Activated naive CD8-positive, alpha-beta T cell (primary cell): ENCODE results near the gene SLC13A2.
"Not testable (repeated sequence)": the region's sequence is repeated elsewhere in the genome, so short reads cannot be mapped to it uniquely, and the experiment has no call there.

Source experiments
- H3K27ac Mint-ChIP-seq: one replicate; pipeline ENCODE4 v1.8.0; 2021; ENCODE audit warnings: mixed read lengths
- H3K27me3 Mint-ChIP-seq: one replicate; pipeline ENCODE4 v1.8.0; 2021; ENCODE audit warnings: mixed read lengths
- H3K36me3 Mint-ChIP-seq: one replicate; pipeline ENCODE4 v1.8.0; 2021; ENCODE audit warnings: mixed read lengths
- H3K4me1 Mint-ChIP-seq: one replicate; pipeline ENCODE4 v1.8.0; 2021; ENCODE audit warnings: low read depth, mixed read lengths
- H3K4me3 Mint-ChIP-seq: one replicate; pipeline ENCODE4 v1.8.0; 2021; ENCODE audit warnings: mild to moderate bottlenecking, mixed read lengths
- H3K9me3 Mint-ChIP-seq: one replicate; pipeline ENCODE4 v1.8.0; 2021; ENCODE audit warnings: low read depth, mixed read lengths

The SLC13A2 gene

DNA sequence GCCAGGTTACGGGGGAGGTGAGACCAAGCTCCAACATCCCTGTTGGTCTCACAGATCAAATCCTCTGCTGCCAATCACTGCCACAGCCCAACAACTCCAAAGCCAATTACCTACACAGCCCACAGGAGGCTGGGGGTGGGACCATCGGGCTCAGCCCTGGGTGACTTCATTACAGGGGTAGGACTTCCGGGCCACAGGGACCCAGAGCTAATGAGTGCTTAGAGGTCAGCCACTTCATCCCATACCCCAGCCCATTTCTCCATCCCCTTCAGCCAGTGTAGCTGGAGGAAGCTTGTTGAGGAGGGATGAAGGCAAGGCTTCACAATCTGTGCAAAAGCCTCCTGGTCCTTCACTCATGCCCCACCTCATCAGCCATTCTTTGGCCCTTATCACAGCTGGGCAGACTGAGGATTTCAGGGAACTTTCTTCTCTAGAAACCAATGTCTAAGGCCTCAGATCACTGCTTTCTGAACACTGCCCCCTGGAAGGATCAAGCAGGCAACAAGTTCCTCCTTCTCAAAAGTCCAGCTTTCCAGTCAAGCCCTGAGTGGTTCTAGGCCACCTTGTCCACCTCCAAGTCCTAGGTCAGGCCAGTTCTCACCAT is 38.5 kb downstream of the SLC13A2 start:
- Mint-ChIP-seq H3K27ac (no peak overlapping the region), H3K4me1 (no peaks in the 10 kb centered on the region), H3K27me3 (peaks cover 10% of the 10 kb centered on the region), H3K9me3 (no peaks in the 10 kb centered on the region), H3K36me3 (no peaks in the 10 kb centered on the region), H3K4me3 (no peak overlapping the region)

- H3K36me3 Mint-ChIP-seq, result no peaks in the 10 kb centered on the region
- H3K27ac Mint-ChIP-seq, result no peak overlapping the region
- no peak overlapping the region for H3K4me3 Mint-ChIP-seq
- no peaks in the 10 kb centered on the region for H3K9me3 Mint-ChIP-seq
- peaks cover 7% of the 10 kb centered on the region for H3K27me3 Mint-ChIP-seq
- H3K4me1 Mint-ChIP-seq, result no peaks in the 10 kb centered on the region
Measured at GRCh38 chr17:28513476-28513875, 40.0 kb downstream of the SLC13A2 start.

DNA sequence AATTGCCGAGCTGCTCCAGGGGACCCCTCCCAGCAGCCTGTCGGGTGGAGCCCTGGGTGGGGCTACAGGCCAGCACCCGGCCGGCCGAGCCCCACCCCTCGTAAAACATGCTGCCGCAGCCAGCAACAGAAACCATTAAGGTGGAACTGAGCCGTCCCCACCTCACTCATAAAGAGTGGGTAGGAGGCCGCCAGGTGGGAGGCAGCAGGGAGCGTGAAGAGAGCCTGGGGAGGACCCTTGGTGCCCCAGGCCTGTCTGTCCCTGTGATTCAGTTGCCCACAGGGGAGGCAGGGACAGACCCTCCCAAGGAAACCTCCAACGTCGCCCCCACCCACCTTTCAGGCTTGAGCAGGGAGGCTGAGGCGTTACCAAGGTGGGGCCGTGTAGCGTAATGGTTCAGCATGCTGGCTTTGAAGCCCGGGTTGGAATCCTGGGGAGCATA is 41.1 kb downstream of the SLC13A2 start:
- Mint-ChIP-seq H3K27ac (no peak overlapping the region), H3K27me3 (peaks cover 7% of the 10 kb centered on the region), H3K9me3 (no peaks in the 10 kb centered on the region), H3K36me3 (no peaks in the 10 kb centered on the region), H3K4me3 (no peak overlapping the region), H3K4me1 (no peaks in the 10 kb centered on the region)

- Mint-ChIP-seq H3K27ac (no peak overlapping the region), H3K4me1 (no peaks in the 10 kb centered on the region), H3K4me3 (no peak overlapping the region), H3K27me3 (peaks cover 2% of the 10 kb centered on the region), H3K36me3 (no peaks in the 10 kb centered on the region), H3K9me3 (no peaks in the 10 kb centered on the region)
Measured at GRCh38 chr17:28515518-28515917, 42.1 kb downstream of the SLC13A2 start.

DNA sequence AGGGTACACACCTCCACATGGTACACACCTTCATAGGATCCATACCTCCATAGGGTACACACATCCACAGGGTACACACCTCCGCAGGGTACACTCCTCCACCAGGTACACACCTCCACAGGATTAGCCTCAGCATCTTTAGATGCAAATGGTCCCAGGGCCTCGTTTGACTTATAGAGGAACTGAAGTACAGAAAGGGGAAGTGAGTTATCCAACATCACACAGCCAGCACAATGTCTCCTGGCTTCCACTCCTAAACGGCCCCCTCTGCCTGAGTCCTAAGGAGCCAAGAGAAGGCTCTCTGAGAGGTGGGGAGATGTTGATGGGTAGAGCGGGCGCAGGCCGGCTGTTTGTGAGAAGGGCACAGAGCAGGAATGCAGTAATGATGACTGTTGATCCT is 44.7 kb downstream of the SLC13A2 start:
- peaks cover 2% of the 10 kb centered on the region for H3K27me3 Mint-ChIP-seq
- H3K27ac Mint-ChIP-seq, result no peak overlapping the region
- no peaks in the 10 kb centered on the region for H3K9me3 Mint-ChIP-seq
- no peaks in the 10 kb centered on the region for H3K4me1 Mint-ChIP-seq
- no peak overlapping the region for H3K4me3 Mint-ChIP-seq
- H3K36me3 Mint-ChIP-seq, result no peaks in the 10 kb centered on the region

DNA sequence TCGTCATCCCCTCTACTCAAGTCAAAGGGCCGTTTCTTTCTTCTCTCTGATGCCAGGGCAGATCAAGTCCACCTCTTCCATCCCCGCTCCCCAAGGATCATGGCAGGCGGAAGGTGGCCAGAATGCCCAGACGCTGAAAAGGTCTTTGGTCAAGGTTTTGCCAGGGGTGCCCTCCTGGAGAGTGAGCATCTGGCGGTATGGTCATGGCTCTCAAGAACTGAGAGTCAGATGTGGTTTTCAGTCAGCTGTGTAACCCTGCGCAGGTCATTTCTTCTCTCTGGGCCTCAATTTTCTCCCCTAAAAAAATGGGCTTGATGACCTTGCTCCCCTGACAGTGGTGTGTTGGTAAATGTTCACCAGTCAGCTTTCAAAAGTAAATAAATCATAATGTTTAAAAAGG is 45.1 kb downstream of the SLC13A2 start:
- Mint-ChIP-seq H3K36me3 (no peaks in the 10 kb centered on the region), H3K9me3 (no peaks in the 10 kb centered on the region), H3K27me3 (no peaks in the 10 kb centered on the region), H3K27ac (no peak overlapping the region), H3K4me1 (no peaks in the 10 kb centered on the region), H3K4me3 (no peak overlapping the region)

- Mint-ChIP-seq H3K36me3 (no peaks in the 10 kb centered on the region), H3K27ac (no peak overlapping the region), H3K4me1 (no peaks in the 10 kb centered on the region), H3K27me3 (no peaks in the 10 kb centered on the region), H3K4me3 (no peak overlapping the region), H3K9me3 (no peaks in the 10 kb centered on the region)
Measured at GRCh38 chr17:28519236-28519635, 45.8 kb downstream of the SLC13A2 start.

- Mint-ChIP-seq H3K27ac (no peak overlapping the region), H3K4me1 (no peaks in the 10 kb centered on the region), H3K27me3 (no peaks in the 10 kb centered on the region), H3K36me3 (no peaks in the 10 kb centered on the region), H3K9me3 (no peaks in the 10 kb centered on the region), H3K4me3 (no peak overlapping the region)
Measured at GRCh38 chr17:28520687-28521086, 47.2 kb downstream of the SLC13A2 start.

- no peaks in the 10 kb centered on the region for H3K27me3 Mint-ChIP-seq
- H3K4me3 Mint-ChIP-seq, result no peak overlapping the region
- H3K4me1 Mint-ChIP-seq, result no peaks in the 10 kb centered on the region
- H3K27ac Mint-ChIP-seq, result no peak overlapping the region
- no peaks in the 10 kb centered on the region for H3K9me3 Mint-ChIP-seq
- H3K36me3 Mint-ChIP-seq, result no peaks in the 10 kb centered on the region
Measured at GRCh38 chr17:28521311-28522085, 48.1 kb downstream of the SLC13A2 start.

- not testable (repeated sequence) for H3K36me3 Mint-ChIP-seq, H3K27ac Mint-ChIP-seq, H3K4me3 Mint-ChIP-seq, H3K27me3 Mint-ChIP-seq, H3K9me3 Mint-ChIP-seq, H3K4me1 Mint-ChIP-seq
Measured at GRCh38 chr17:28522281-28522680, 48.8 kb downstream of the SLC13A2 start.

- no peak overlapping the region for H3K27ac Mint-ChIP-seq
- no peaks in the 10 kb centered on the region for H3K9me3 Mint-ChIP-seq
- no peak overlapping the region for H3K4me3 Mint-ChIP-seq
Measured at GRCh38 chr17:28523186-28523585, 49.7 kb downstream of the SLC13A2 start.

GRCh38 chr17:28523876-28524275 is 50.4 kb downstream of the SLC13A2 start:
- Mint-ChIP-seq H3K36me3 (no peaks in the 10 kb centered on the region), H3K9me3 (no peaks in the 10 kb centered on the region), H3K27ac (no peak overlapping the region), H3K4me1 (no peaks in the 10 kb centered on the region), H3K4me3 (no peak overlapping the region), H3K27me3 (no peaks in the 10 kb centered on the region)

More at GRCh38 chr17:28523186-28523585, 49.7 kb downstream of the SLC13A2 start:
- Mint-ChIP-seq H3K27me3 (no peaks in the 10 kb centered on the region), H3K36me3 (no peaks in the 10 kb centered on the region), H3K4me1 (no peaks in the 10 kb centered on the region)

GRCh38 chr17:28524476-28525424 is 51.3 kb downstream of the SLC13A2 start:
- Mint-ChIP-seq H3K4me1 (no peaks in the 10 kb centered on the region), H3K27ac (no peak overlapping the region), H3K36me3 (no peaks in the 10 kb centered on the region), H3K4me3 (no peak overlapping the region), H3K9me3 (no peaks in the 10 kb centered on the region), H3K27me3 (no peaks in the 10 kb centered on the region)

DNA sequence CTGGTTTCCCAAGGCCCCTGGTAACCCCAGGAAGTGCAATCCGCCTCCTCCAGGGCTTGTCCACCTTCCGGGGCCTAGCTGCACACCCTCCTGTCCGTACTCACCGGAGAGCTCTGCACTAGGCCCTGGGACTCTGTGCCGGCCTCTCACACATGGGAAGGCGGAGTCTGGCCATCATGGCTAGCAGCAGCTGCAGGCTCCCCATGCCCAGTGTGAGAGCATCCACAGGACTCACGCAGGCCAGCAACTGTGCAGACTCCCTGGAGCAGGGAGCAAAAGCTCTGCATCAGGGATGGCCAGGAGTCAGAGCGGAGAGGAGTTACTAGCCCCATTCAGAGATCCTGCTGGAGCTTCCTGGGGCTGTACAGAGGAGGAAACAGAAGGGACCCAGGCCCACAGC is 52.9 kb downstream of the SLC13A2 start:
- Mint-ChIP-seq H3K27me3 (no peaks in the 10 kb centered on the region), H3K4me1 (no peaks in the 10 kb centered on the region), H3K9me3 (no peaks in the 10 kb centered on the region), H3K36me3 (no peaks in the 10 kb centered on the region), H3K27ac (no peak overlapping the region), H3K4me3 (no peak overlapping the region)

DNA sequence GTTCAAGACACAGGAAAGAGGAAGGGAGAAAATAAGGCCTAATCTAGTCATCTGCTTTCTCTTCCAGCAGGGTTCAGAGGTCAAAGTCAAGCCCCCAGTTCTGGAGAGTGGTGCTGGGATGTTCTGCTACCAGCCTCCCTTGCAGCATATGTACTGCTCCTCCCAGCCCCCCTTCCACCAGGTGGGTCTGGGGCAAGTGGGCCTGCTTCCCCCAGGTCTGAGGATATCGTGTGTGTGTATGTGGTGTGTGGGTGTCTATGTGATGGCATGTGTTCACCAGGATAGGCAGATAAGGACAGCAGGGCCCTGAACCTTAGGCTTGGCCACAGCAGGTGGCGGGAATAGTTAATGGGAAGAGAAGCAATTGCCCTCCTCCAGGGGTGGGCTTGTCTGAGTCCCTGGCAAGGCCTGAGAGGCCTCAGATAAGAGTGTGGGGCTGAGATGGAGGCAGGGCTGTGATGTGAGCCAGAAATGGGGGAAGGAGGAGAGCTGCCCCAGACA is 53.8 kb downstream of the SLC13A2 start:
- Mint-ChIP-seq H3K4me3 (no peak overlapping the region), H3K4me1 (no peaks in the 10 kb centered on the region), H3K27ac (no peak overlapping the region), H3K9me3 (no peaks in the 10 kb centered on the region), H3K36me3 (no peaks in the 10 kb centered on the region), H3K27me3 (no peaks in the 10 kb centered on the region)
